SK-N-SH treated with all-trans-retinoic acid at 6 μM for 48 hours (cell line): ENCODE measurements around the gene SF3B5.

Experiments used
- ARNTL ChIP-seq: fragments of 450-650 bp; formaldehyde crosslinking; IDR thresholded peaks from 2 replicates; pipeline ENCODE4 v1.5.0; 2020; ENCODE audit warnings: low read depth, mild to moderate bottlenecking, moderate library complexity, borderline replicate concordance
- ESRRG ChIP-seq: fragments of 250-450 bp; sonication (Bioruptor Pico); IDR thresholded peaks from 2 replicates; pipeline ENCODE4 v1.6.1; 2021; ENCODE audit warnings: mild to moderate bottlenecking
- GLIS3 ChIP-seq: fragments of 250-450 bp; sonication (Bioruptor Pico); IDR thresholded peaks from 2 replicates; pipeline ENCODE4 v1.5.0; 2020; ENCODE audit warnings: mild to moderate bottlenecking, moderate library complexity
- PATZ1 ChIP-seq: fragments of 250-450 bp; sonication (Bioruptor Pico); IDR thresholded peaks from 2 replicates; pipeline ENCODE4 v1.8.0; 2020; ENCODE audit warnings: mild to moderate bottlenecking, moderate library complexity, borderline replicate concordance
- POU6F1 ChIP-seq: fragments of 250-450 bp; sonication (Bioruptor Pico); IDR thresholded peaks from 2 replicates; pipeline ENCODE4 v1.8.0; 2021; ENCODE audit warnings: low read depth, mild to moderate bottlenecking, moderate library complexity, borderline replicate concordance
- RARB ChIP-seq: fragments of 250-450 bp; sonication (Bioruptor Pico); IDR thresholded peaks from 2 replicates; pipeline ENCODE4 v1.8.0; 2021; ENCODE audit warnings: mild to moderate bottlenecking, moderate library complexity
- SNAI2 ChIP-seq: fragments of 250-450 bp; sonication (Bioruptor Pico); IDR thresholded peaks from 2 replicates; pipeline ENCODE4 v1.5.0; 2020; ENCODE audit warnings: mild to moderate bottlenecking, moderate library complexity
- TCF4 ChIP-seq: fragments of 250-450 bp; sonication (Bioruptor Pico); IDR thresholded peaks from 2 replicates; pipeline ENCODE4 v1.8.0; 2021; ENCODE audit warnings: mild to moderate bottlenecking, moderate library complexity, borderline replicate concordance
- TOX ChIP-seq: fragments of 250-450 bp; sonication (Bioruptor Pico); IDR thresholded peaks from 2 replicates; pipeline ENCODE4 v1.8.0; 2021; ENCODE audit warnings: mild to moderate bottlenecking, moderate library complexity, borderline replicate concordance
- ZFP3 ChIP-seq: fragments of 250-450 bp; sonication (Bioruptor Pico); IDR thresholded peaks from 2 replicates; pipeline ENCODE4 v1.5.0; 2020; ENCODE audit warnings: mild to moderate bottlenecking, moderate library complexity
- ZNF565 ChIP-seq: fragments of 450-650 bp; formaldehyde crosslinking; conservative IDR thresholded peaks from 2 replicates; pipeline ENCODE4 v1.5.0; 2020; ENCODE audit warnings: low read depth, mild to moderate bottlenecking, moderate library complexity
- ZNF70 ChIP-seq: fragments of 450-650 bp; formaldehyde crosslinking; IDR thresholded peaks from 2 replicates; pipeline ENCODE4 v1.5.0; 2020; ENCODE audit warnings: mild to moderate bottlenecking, moderate library complexity
- TF ChIP-seq, protein P1 (sequence below): fragments of 250-450 bp; sonication (Bioruptor Pico); IDR thresholded peaks from 2 replicates; pipeline ENCODE4 v1.5.1; 2020; ENCODE audit warnings: low read depth, mild to moderate bottlenecking, moderate library complexity

DNA sequence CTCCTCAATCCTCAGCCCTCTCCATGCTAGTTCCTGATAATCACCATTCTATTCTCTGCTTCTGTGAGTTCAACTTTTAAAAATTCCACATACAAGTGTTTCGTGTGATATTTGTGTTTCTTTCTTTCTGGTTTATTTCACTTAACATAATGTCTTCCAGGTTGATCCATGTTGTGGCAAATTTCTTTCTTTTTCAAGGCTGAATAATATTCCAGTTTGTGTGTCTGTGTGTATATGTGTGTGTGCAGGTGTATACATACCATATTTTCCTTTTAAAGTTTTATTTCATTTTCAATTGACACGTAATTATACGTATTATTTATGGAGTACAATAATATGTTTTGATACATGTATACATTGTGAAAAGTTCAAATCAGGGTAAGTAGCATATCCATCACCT is 19.8 kb upstream of the SF3B5 start:
- TF ChIP-seq ESRRG (CRISPR knock-in tag) = no peak
- TF ChIP-seq TCF4 (CRISPR knock-in tag) = no peak
- TF ChIP-seq RARB = no peak
- no peak for TF ChIP-seq SNAI2 (CRISPR knock-in tag)
- TF ChIP-seq TOX (CRISPR knock-in tag) = no peak
- TF ChIP-seq PATZ1 (CRISPR knock-in tag) = no peak
- TF ChIP-seq, protein P1, sequence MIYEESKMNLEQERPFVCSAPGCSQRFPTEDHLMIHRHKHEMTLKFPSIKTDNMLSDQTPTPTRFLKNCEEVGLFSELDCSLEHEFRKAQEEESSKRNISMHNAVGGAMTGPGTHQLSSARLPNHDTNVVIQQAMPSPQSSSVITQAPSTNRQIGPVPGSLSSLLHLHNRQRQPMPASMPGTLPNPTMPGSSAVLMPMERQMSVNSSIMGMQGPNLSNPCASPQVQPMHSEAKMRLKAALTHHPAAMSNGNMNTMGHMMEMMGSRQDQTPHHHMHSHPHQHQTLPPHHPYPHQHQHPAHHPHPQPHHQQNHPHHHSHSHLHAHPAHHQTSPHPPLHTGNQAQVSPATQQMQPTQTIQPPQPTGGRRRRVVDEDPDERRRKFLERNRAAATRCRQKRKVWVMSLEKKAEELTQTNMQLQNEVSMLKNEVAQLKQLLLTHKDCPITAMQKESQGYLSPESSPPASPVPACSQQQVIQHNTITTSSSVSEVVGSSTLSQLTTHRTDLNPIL (CRISPR knock-in tag) = no peak
- TF ChIP-seq ZNF565 (CRISPR knock-in tag) = no peak
- no peak for TF ChIP-seq ZFP3 (CRISPR knock-in tag)
- TF ChIP-seq POU6F1 (CRISPR knock-in tag) = no peak
- TF ChIP-seq ZNF70 = no peak
- no peak for TF ChIP-seq GLIS3 (CRISPR knock-in tag)
- no peak for TF ChIP-seq ARNTL
